ENCODE data around the gene NMUR1. TPM values are rescaled to one million over a fixed set of nuclear protein-coding genes. Genes with fewer than 3 reads are reported as not detected.

Gene NMUR1
- total and polyA plus RNA-seq, 2 experiments from 2014 or later: 0.15 TPM; not detected in 1

- TF ChIP-seq, protein P1, sequence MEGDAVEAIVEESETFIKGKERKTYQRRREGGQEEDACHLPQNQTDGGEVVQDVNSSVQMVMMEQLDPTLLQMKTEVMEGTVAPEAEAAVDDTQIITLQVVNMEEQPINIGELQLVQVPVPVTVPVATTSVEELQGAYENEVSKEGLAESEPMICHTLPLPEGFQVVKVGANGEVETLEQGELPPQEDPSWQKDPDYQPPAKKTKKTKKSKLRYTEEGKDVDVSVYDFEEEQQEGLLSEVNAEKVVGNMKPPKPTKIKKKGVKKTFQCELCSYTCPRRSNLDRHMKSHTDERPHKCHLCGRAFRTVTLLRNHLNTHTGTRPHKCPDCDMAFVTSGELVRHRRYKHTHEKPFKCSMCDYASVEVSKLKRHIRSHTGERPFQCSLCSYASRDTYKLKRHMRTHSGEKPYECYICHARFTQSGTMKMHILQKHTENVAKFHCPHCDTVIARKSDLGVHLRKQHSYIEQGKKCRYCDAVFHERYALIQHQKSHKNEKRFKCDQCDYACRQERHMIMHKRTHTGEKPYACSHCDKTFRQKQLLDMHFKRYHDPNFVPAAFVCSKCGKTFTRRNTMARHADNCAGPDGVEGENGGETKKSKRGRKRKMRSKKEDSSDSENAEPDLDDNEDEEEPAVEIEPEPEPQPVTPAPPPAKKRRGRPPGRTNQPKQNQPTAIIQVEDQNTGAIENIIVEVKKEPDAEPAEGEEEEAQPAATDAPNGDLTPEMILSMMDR (IDR thresholded peaks at IDR 0.05; ENCODE audit: low read depth, low read length): no peak
- no peaks in the 10 kb centered on the region for H3K4me1 ChIP-seq (ENCODE audit: low read depth)
- H3K36me3 ChIP-seq: no peaks in the 10 kb centered on the region
- H3K27me3 ChIP-seq: no peaks in the 10 kb centered on the region
- DNase-seq (ENCODE audit: low read depth in 1 of 2, low spot score in 1 of 2): no peak
- H3K9me3 ChIP-seq (ENCODE audit: low read depth): no peaks in the 10 kb centered on the region
- H3K4me3 ChIP-seq: peak overlapping the region; percentile 60
- H3K27ac ChIP-seq: peak overlapping the region; percentile 64
These were observed 15.3 kb downstream of the NMUR1 start for GRCh38 chr2:231514951-231515297.

GRCh38 chr2:231514225-231514950, 15.9 kb downstream of the NMUR1 start:
- TF ChIP-seq, protein P1 (IDR thresholded peaks at IDR 0.05; ENCODE audit: low read depth, low read length): no peak
- Histone ChIP-seq H3K27me3 (no peaks in the 10 kb centered on the region), H3K4me3 (peak overlapping the region; percentile 60), H3K9me3 (ENCODE audit: low read depth) (no peaks in the 10 kb centered on the region), H3K4me1 (ENCODE audit: low read depth) (no peaks in the 10 kb centered on the region), H3K27ac (peak overlapping the region; percentile 85), H3K36me3 (no peaks in the 10 kb centered on the region)
- peak; percentile 98 for DNase-seq (ENCODE audit: low read depth in 1 of 2, low spot score in 1 of 2)

- DNase-seq (ENCODE audit: low read depth in 1 of 2, low spot score in 1 of 2): no peak
- Histone ChIP-seq H3K9me3 (ENCODE audit: low read depth) (no peaks in the 10 kb centered on the region), H3K27ac (peak overlapping the region; percentile 85), H3K27me3 (no peaks in the 10 kb centered on the region), H3K4me1 (ENCODE audit: low read depth) (no peaks in the 10 kb centered on the region), H3K36me3 (no peaks in the 10 kb centered on the region), H3K4me3 (peak overlapping the region; percentile 60)
- TF ChIP-seq, protein P1 (IDR thresholded peaks at IDR 0.05; ENCODE audit: low read depth, low read length): no peak
These were observed 16.5 kb downstream of the NMUR1 start for GRCh38 chr2:231513746-231514224.

DNA sequence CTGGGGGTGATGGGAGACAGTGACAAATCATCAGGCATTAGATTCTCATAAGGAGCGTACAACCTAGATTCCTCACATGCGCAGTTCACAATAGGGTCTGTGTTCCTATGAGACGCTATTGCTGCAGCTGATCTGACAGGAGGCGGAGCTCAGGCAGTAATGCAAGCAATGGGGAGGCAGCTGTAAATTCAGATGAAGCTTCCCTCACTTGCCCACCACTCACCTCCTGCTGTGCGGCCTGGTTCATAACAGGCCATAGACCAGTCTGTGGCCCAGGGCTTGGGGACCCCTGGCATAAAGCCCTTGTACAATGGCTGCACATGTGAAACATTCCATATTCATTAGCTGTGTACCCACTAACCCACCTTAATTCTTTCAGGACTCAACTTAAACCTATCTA, 18.0 kb downstream of the NMUR1 start:
- Histone ChIP-seq H3K27me3 (no peaks in the 10 kb centered on the region), H3K4me3 (no peak overlapping the region), H3K36me3 (no peaks in the 10 kb centered on the region), H3K9me3 (ENCODE audit: low read depth) (no peaks in the 10 kb centered on the region), H3K4me1 (ENCODE audit: low read depth) (no peaks in the 10 kb centered on the region), H3K27ac (no peak overlapping the region)
- peak in 1 of 2 donors; percentile 56 for DNase-seq (ENCODE audit: low read depth in 1 of 2, low spot score in 1 of 2)
- TF ChIP-seq, protein P1 (IDR thresholded peaks at IDR 0.05; ENCODE audit: low read depth, low read length): no peak

DNA sequence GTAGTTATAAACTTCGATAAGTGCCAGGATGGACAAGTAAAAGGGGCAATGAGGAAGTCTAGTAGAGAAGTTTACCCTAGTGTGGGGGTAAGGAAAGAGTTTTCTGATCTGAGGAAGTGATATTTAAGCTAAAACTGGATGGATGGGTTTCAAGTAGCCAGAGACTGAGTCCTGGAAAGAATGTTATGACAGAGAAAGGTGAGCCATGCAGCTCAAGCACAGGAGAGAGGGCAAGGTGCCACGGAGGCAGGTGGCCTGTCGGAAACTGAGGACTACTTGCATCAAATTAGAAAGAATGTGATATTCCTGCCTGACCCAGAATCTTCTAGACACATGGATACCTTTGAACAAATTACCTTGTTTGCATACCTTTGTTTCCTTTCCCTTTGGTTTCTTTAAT, 26.5 kb downstream of the NMUR1 start:
- TF ChIP-seq, protein P1 (IDR thresholded peaks at IDR 0.05; ENCODE audit: low read depth, low read length): no peak
- no peaks in the 10 kb centered on the region for H3K27me3 ChIP-seq
- no peak overlapping the region for H3K4me3 ChIP-seq
- H3K27ac ChIP-seq: no peak overlapping the region
- H3K36me3 ChIP-seq: peaks cover 9% of the 10 kb centered on the region
- H3K9me3 ChIP-seq (ENCODE audit: low read depth): no peaks in the 10 kb centered on the region
- no peak for DNase-seq (ENCODE audit: low read depth in 1 of 2, low spot score in 1 of 2)
- H3K4me1 ChIP-seq (ENCODE audit: low read depth): no peaks in the 10 kb centered on the region

Data from cardiac muscle cell (in vitro differentiated cells and primary cell).